GM18507 (cell line): ENCODE data around the gene RHEBL1.

Source experiments
- DNase-seq: peaks from one replicate; pipeline ENCODE4 v3.0.0; 2011; ENCODE audit warnings: low read depth; ENCODE audit not compliant: insufficient read length; ENCODE audit errors: extremely low spot score
- FAIRE-seq: peaks from 2 replicates; lab custom pipeline; 2011; peaks lifted over from hg19 to GRCh38; lab: Jason Lieb, UNC

Gene RHEBL1

DNA sequence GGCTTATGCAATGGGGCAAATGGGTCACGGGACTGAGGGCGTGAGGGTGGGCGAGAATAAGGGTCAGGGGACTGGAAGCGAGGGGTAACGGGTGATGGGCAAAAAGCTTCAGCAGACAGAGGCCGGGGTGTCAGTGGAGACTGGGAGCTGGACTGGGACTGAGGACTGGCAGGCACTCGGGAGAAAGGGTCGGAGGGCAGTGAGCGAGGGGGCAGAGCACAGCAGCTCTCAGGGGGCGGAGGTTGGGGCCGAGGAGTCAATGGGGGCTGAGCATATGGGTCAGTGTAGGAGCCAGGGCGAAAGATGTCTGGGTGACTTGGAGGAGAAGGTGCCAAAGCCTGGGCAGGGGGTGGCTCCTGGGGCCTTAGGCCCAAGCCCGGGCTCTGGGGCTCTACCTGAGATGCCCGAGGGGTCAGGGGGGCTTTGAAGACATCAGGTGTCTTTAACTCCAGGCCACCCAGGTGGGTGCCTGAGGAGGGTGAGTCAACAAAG lies 29.4 kb downstream of the RHEBL1 start:
- FAIRE-seq: no peak
- DNase-seq: no peak

GRCh38 chr12:49039421-49040363 lies 30.1 kb downstream of the RHEBL1 start:
- FAIRE-seq (no peak), DNase-seq (no peak)

DNA sequence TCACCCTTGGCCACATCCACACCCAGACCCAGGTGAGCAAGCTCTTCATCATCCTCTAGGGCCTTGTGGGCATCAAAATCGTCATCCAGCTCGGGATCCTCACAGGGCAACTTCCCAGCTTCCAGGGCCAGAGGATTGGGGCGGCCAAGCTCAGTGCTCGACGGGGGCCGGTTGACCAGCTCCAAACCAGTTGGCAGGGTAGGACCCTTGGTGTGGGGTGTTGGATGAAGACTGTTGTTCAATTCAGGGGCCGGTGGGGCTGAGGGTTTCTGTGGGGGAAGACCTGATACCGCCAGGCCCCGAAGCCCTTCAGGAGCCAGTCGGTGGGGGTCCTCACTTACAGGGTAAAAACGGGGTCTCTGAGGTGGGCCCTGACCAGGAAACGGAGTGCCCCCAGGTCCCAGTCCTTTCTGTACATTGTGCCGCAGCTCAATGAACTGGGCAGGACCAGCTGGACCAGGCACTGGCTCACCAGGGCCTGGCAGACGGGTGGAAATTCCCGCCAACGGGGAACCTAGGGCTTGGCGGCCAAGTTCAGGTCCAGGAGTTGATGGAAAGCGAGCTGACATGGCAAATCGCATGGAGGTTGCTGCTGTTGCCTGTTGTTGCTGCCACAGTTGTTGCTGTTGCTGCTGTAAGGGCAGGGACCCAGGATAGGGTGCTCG lies 31.4 kb downstream of the RHEBL1 start:
- no peak for FAIRE-seq
- no peak for DNase-seq

DNA sequence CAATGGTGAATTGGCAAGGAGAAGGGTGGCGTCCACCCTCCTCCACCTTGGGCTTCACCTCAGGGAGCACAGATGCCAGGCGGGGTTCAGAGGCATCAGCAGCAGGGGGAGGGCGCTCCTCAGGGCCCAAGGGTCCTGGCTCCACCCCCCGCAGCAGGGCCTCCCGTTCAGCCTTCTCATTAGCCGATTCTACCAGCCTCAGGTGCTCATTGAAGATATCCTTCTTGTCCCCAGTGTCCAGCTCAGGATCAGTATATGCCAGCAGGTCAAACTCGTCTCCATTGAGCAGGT lies 31.9 kb downstream of the RHEBL1 start:
- DNase-seq: no peak
- no peak for FAIRE-seq

DNA sequence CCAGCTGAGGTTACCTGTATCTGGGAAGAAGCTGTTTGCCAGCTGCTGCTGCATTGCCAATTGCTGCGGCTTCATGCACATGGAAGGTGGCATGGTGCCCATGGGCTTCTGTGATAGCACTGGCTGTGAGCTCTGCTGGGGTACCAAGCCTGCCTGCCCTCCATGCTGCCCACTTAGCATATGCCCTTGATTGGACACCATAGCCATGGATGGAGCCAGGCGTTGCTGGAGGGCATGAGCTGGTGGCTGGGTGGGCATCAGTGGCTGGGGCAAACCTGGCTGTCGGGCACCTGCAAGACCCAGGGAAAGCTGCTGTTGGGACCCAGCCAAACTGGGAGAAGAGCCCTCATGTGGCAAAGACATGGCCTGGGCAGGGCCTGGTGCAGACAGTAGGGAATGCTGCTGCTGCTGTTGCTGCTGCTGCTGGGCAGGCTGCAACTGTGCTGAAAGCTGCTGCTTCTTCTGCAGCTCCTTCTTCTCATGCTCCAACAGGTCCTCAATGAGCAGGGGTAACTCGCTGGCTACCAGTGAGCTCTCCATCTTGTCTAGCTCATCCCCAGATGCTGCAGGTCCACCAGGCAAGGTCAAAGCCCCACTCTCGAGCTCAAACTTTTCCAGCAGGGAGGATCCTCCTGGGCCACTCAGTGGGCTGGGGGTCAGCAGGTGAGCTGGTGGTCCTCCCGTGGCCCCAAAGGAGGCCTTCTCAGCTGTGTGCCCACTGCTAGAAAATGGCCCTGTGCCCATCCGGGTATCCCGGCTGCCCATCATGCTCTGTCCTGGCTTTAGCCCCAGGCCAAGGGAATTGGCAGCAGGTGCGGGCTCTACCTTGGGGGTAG lies 32.5 kb downstream of the RHEBL1 start:
- DNase-seq: no peak
- no peak for FAIRE-seq

GRCh38 chr12:49036029-49036428 lies 33.8 kb downstream of the RHEBL1 start:
- FAIRE-seq: no peak

GRCh38 chr12:49034286-49034622 lies 35.5 kb downstream of the RHEBL1 start:
- no peak for FAIRE-seq
- DNase-seq: no peak

More at GRCh38 chr12:49036029-49036428, 33.8 kb downstream of the RHEBL1 start:
- no peak for DNase-seq

GRCh38 chr12:49033611-49034285 lies 36.0 kb downstream of the RHEBL1 start:
- no peak for FAIRE-seq
- no peak for DNase-seq

GRCh38 chr12:49032679-49033447 lies 36.9 kb downstream of the RHEBL1 start:
- FAIRE-seq (no peak), DNase-seq (no peak)

GRCh38 chr12:49032276-49032675 lies 37.5 kb downstream of the RHEBL1 start:
- no peak for FAIRE-seq

DNA sequence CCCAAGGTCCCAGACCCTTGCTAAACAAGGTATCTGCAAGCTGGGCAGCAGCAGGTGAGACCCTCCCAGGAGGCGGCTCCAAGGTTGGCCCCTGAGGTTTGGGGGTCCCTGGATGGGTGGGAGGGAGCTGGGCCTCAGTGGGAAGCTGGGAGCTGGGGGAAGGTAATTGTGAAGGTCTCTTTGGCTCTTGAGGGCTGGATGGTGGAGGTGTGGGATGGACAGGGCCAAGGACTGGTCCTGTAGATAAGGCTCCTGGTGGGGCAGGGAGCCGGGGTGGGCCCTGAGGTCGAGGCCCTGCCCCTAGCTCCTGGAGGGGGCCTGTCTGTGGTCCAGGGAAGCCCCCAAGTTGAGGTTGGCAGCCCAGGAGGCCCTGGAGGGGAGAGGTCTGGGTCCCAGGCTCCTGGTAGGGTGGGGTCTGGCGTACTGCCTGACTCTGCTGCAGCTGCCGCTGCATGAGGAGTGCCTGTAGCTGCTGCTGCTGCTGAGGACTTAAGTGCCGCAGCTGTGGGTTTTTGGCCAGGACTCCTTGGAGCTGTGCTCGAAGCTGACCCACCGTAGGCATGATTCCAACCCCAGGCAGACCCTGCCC lies 38.1 kb downstream of the RHEBL1 start:
- FAIRE-seq (no peak), DNase-seq (no peak)

More at GRCh38 chr12:49032276-49032675, 37.5 kb downstream of the RHEBL1 start:
- no peak for DNase-seq

GRCh38 chr12:49030714-49031572 lies 38.8 kb downstream of the RHEBL1 start:
- FAIRE-seq: no peak
- no peak for DNase-seq

- DNase-seq: no peak
- no peak for FAIRE-seq
Measured at GRCh38 chr12:49030119-49030518, 39.7 kb downstream of the RHEBL1 start.

DNA sequence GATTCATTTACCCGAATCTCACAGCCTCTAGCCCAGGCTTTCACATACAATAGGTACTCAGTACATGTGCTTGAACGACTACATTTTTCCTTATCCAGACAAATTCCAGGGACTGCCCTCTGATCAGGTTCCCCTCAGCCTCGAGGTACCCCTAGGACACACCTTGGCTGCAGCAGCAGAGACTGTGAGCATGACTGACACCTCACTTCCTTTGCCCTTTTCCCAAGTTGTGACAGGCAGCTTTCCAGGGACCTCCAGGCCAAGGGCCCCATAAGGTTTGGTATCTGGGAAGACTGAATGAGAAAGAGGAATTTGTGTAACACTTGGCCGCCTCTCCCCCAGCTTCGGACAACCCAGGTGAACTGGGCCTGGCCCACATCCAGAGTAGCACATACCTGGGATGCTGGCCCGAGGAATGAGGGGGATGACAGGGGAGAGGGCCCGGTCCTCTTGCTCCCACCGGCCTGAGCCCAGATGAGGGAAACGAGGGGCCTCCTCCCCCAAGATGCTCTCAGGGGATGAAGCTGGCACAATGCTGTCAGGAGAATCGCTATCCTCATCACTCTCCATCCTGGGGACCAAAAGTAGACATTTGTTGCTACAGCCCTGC lies 41.0 kb downstream of the RHEBL1 start:
- DNase-seq (no peak), FAIRE-seq (no peak)

GRCh38 chr12:49027846-49028555 lies 41.8 kb downstream of the RHEBL1 start:
- FAIRE-seq: no peak
- no peak for DNase-seq

- no peak for DNase-seq
- no peak for FAIRE-seq
Measured at GRCh38 chr12:49026678-49027480, 42.9 kb downstream of the RHEBL1 start.
